HUES6 (cell line): ENCODE data around the gene SLC11A2.
"Not testable (repeated sequence)": the region's sequence is repeated elsewhere in the genome, so short reads cannot be mapped to it uniquely, and the experiment has no call there.

Experiments used
- H3K27ac ChIP-seq: 2 replicates; pipeline ENCODE4 v1.7.0; 2013; ENCODE audit warnings: low read depth, mild to moderate bottlenecking, low read length, inconsistent platforms
- H3K27me3 ChIP-seq: 2 replicates; pipeline ENCODE4 v1.6.1; 2013; ENCODE audit warnings: low read length; ENCODE audit not compliant: control insufficient read depth, insufficient read depth
- H3K36me3 ChIP-seq: 2 replicates; pipeline ENCODE4 v1.6.1; 2013; ENCODE audit warnings: low read length; ENCODE audit not compliant: control insufficient read depth, insufficient read depth
- H3K4me1 ChIP-seq: 2 replicates; pipeline ENCODE4 v1.6.1; 2013; ENCODE audit warnings: low read length; ENCODE audit not compliant: control insufficient read depth, insufficient read depth
- H3K4me3 ChIP-seq: 2 replicates; pipeline ENCODE4 v1.5.1; 2013; ENCODE audit warnings: low read depth, low read length
- H3K9ac ChIP-seq: one replicate; pipeline ENCODE4 v1.6.1; 2013; ENCODE audit warnings: mild to moderate bottlenecking, low read length
- H3K9me3 ChIP-seq: 2 replicates; pipeline ENCODE4 v1.6.1; 2013; ENCODE audit warnings: low read depth, low read length; ENCODE audit not compliant: control insufficient read depth, insufficient read depth

The SLC11A2 gene

DNA sequence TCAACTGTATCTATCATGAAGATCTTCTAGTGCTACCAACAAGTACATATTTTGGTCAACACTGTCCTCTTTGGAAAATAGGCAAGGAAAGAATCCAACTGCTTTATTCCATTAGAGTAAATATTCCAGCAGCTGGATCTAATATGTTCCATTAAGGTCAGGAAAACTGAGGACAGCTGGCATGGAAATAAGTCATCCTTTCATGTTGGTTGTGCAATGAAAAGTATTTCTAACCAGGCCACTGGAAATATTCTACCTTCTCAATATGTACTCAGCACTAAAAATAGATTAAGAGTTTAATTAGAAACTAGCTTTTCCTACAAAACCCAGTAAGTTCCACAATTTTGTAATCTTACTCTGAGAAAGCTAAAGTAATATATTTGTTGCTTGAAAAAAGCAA is 54.2 kb downstream of the SLC11A2 start:
- no peak overlapping the region for H3K4me3 ChIP-seq
- H3K27ac ChIP-seq: no peak overlapping the region
- no peak overlapping the region for H3K9ac ChIP-seq

DNA sequence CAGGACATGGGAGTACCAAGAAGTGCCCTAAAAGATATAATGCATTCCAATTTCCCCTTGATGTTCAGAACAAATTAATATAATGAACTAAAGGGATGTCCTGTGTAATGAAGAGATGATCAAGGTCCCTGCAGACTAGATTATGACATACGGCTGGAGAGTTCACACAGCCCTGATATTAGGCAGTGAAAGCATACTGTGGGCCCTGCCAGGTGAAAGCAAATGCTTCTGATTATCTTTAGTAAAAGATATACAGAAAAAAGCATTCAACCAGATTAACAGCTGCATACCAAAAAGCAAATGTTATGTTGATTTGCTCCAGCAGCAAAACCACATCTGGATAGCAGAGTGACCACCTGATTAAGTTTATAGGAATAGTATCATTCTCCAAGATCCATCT is 61.8 kb downstream of the SLC11A2 start:
- Histone ChIP-seq H3K4me3 (no peak overlapping the region), H3K27me3 (no peaks in the 10 kb centered on the region), H3K27ac (no peak overlapping the region), H3K36me3 (no peaks in the 10 kb centered on the region; the same call in 1 of the 2 replicates), H3K9me3 (no peaks in the 10 kb centered on the region), H3K4me1 (no peaks in the 10 kb centered on the region), H3K9ac (no peak overlapping the region)

More for the DNA sequence above, 54.2 kb downstream of the SLC11A2 start:
- peaks cover 7% of the 10 kb centered on the region; the same call in 1 of the 2 replicates for H3K36me3 ChIP-seq
- no peaks in the 10 kb centered on the region for H3K4me1 ChIP-seq
- no peaks in the 10 kb centered on the region for H3K27me3 ChIP-seq
- peaks cover 17% of the 10 kb centered on the region for H3K9me3 ChIP-seq

DNA sequence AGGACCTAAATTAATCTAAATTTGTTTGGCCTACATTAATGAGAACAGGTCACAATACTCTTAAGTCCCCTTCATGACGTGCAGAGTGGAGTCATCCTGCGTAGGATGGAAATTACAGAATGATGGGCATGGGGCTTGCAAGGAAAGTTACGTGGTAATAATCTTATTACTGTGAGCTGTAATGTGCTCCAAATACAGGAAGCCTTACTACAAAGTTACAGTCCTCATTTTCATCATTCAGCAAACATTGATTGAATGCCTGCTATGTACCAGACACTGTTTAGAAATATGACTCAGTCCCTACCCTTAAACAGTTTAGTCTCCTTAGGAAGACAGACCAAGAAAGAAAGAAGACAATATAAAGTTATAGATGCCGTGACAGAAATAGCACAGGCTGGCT is 64.5 kb downstream of the SLC11A2 start:
- no peaks in the 10 kb centered on the region for H3K9me3 ChIP-seq
- H3K9ac ChIP-seq: no peak overlapping the region
- no peaks in the 10 kb centered on the region for H3K36me3 ChIP-seq

DNA sequence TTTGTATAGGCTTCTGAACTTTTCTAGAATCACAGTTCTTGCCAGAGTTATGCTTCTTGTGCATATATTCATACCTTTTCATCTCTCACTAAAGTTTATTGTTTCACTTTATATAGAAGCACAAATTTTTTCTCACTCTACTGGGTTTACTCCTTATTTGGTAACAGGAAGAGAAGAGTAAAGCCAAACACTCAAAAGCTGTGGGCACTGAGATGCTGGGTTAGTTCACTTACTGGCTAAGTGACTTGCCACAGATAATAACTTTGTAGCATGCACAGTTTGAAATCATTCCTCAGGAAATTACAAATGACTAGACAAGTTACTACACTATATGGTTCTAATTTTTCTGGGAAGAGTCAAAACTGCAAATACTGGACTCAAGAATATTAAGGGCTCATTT is 66.1 kb downstream of the SLC11A2 start:
- Histone ChIP-seq H3K9me3 (no peaks in the 10 kb centered on the region), H3K9ac (no peak overlapping the region), H3K36me3 (no peaks in the 10 kb centered on the region), H3K27me3 (no peaks in the 10 kb centered on the region), H3K27ac (no peak overlapping the region), H3K4me1 (no peaks in the 10 kb centered on the region), H3K4me3 (no peak overlapping the region)

More for the DNA sequence above, 64.5 kb downstream of the SLC11A2 start:
- Histone ChIP-seq H3K4me3 (no peak overlapping the region), H3K27ac (no peak overlapping the region), H3K27me3 (no peaks in the 10 kb centered on the region), H3K4me1 (no peaks in the 10 kb centered on the region)

DNA sequence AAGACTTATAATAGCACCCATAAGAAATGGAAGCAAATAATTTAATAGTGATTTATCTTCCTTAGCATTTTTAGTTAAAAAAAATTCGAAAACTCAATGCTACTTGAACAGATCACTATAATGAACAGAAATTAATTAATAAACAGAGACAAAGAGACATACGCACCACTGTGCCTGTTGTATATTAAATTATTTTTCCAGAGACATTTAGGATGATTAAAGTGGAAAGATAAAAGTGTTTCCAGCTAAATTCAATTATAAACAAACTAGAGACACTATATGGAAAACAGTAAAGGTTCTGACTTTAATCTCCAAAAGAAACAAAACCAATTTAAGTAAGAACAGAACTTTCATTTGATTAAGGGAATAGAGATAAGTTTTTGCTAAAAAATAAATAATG is 70.5 kb downstream of the SLC11A2 start:
- no peak overlapping the region for H3K4me3 ChIP-seq
- no peak overlapping the region for H3K9ac ChIP-seq
- H3K4me1 ChIP-seq: no peaks in the 10 kb centered on the region
- no peaks in the 10 kb centered on the region for H3K27me3 ChIP-seq
- H3K27ac ChIP-seq: no peak overlapping the region
- H3K36me3 ChIP-seq: no peaks in the 10 kb centered on the region
- no peaks in the 10 kb centered on the region for H3K9me3 ChIP-seq

DNA sequence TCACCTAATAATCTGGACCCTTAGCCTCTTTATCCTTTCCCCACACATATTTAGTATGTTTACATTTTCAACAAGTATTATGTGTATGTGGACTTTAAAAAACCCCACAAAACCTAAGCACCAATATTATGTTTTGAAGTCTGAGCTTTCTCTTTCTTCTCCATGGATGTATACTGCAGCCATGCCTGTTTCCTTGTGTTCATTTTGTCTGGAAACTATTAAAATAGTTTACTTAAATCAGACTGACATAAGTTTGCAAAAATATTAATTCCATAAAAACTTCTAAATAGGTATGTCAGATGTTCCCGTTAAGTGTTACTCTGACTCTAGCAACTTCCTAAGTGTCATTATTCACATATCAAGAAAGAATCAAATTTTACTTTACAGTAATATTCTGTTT is 70.9 kb downstream of the SLC11A2 start:
- Histone ChIP-seq H3K27ac (no peak overlapping the region), H3K4me1 (no peaks in the 10 kb centered on the region), H3K9me3 (no peaks in the 10 kb centered on the region), H3K4me3 (no peak overlapping the region), H3K9ac (no peak overlapping the region), H3K27me3 (no peaks in the 10 kb centered on the region), H3K36me3 (no peaks in the 10 kb centered on the region)

DNA sequence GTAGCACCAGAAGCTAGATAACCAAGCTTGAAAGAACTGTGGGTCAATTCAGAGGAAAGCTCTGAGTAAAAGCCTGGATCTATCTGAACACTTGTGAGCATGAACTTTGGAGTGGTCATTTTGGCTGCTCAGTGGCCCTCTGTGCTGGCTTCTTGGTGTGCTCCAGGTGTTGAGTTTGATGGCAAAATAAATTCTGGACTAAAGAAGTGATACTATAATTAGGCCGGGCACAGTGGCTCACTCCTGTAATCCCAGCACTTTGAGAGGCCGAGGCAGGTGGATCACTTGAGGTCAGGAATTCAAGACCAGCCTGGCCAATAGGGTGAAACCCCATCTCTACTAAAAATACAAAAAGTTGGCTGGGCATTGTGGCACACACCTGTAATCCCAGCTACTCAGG is 71.4 kb downstream of the SLC11A2 start:
- H3K9ac ChIP-seq, H3K4me3 ChIP-seq, H3K36me3 ChIP-seq, H3K4me1 ChIP-seq, H3K27me3 ChIP-seq, H3K9me3 ChIP-seq, H3K27ac ChIP-seq: not testable (repeated sequence)

DNA sequence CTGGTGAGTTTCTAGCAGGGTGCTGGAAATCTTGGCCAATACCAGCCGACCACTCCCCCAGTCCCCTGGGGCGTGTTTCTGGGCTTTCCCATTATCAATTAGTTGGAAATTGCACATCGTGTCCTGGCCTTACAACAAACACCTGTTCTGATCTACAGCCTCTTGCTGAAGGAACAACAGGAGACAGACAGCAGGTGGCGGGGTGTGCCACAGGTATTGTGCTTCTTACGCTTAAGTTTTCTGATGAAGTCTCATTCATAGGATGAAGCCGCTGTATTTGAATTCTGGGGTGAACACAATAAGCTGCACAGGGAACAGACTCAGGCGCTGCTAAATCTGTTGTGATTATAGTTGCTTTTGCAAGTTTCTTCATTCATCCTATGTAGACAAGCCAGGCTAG is 73.1 kb downstream of the SLC11A2 start:
- H3K9me3 ChIP-seq: no peaks in the 10 kb centered on the region
- no peaks in the 10 kb centered on the region for H3K27me3 ChIP-seq
- no peak overlapping the region for H3K4me3 ChIP-seq
- no peak overlapping the region for H3K27ac ChIP-seq
- H3K36me3 ChIP-seq: no peaks in the 10 kb centered on the region
- H3K4me1 ChIP-seq: no peaks in the 10 kb centered on the region
- H3K9ac ChIP-seq: no peak overlapping the region

DNA sequence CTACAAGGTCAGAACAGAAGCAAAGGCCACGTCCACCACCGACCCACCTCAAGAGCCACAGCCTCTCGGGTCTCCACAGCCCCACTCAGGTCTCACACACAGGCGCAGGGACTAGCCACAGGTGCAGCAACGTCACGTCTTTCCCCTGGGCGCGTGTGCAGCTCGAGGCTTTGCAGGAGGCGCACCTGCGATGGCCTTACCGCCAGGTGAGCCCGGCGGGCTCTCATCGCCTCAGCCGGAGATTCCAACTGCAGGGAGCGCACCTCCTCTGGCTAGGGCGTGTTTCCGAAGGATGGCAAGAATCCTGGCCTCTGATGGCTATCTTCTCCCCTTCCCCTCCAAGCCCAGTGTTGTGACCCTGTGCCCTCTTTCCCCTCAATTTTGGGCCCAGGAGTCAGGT is 73.7 kb downstream of the SLC11A2 start, which contains the start of gene HIGD1C:
Gene HIGD1C, plus strand, starts transcription at position 35 of the 400 bp plus-strand sequence. CDS start 1,455 bp downstream, outside the sequence.
- Histone ChIP-seq H3K36me3 (no peaks in the 10 kb centered on the region), H3K27me3 (no peaks in the 10 kb centered on the region), H3K4me1 (no peaks in the 10 kb centered on the region), H3K4me3 (no peak within 1 kb of the TSS), H3K27ac (no peak within 1 kb of the TSS), H3K9me3 (0 out of 2 replicates have a peak, but pooled peaks cover 2% of the 10 kb centered on the region), H3K9ac (no peak within 1 kb of the TSS)

DNA sequence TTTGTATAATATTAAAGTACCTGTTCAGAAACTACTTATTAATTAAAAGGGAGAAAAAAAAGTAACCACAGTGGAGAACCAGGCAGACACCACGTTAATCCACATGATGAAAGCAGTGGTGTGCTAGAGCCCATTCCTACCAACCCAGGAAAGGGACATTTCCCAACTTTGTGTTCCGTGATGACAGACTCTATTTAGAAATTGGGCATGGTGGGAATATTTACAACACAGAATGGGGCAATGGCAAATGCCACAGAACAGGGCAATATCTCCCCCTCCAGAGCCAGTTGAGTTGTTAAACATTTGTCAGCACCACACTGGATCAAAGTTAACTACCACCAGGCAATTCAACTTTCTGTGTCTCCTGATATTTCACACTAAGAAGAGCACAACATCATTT is 75.1 kb downstream of the SLC11A2 start:
- Histone ChIP-seq H3K9ac (no peak overlapping the region), H3K4me3 (no peak overlapping the region), H3K27me3 (no peaks in the 10 kb centered on the region), H3K4me1 (no peaks in the 10 kb centered on the region), H3K36me3 (no peaks in the 10 kb centered on the region), H3K9me3 (0 out of 2 replicates have a peak, but pooled peaks cover 6% of the 10 kb centered on the region), H3K27ac (no peak overlapping the region)

DNA sequence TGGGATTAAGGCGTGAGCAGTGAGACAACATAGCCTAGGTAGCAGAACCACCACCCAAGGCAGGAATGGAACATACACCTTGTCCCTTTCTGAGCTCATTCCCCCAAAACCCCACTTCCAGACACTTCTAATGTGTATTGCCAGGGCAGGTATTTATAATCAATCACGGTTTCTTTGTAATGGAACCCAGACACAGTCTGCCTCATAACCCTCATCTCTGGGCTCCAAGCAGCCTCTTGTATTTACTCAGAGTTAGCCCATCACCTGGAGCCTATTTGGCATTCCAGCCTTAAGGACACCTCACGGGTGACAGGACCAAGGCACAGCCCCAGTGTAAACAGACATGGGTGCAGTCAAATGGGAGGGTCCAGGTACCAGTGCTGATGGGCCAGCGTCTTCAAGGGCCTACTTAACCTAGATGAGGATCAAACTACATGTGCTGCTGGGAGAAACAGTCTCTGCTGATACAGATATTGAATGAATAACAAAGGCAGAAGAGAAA is 76.3 kb downstream of the SLC11A2 start:
- H3K4me1 ChIP-seq: no peaks in the 10 kb centered on the region
- no peaks in the 10 kb centered on the region for H3K27me3 ChIP-seq
- no peaks in the 10 kb centered on the region for H3K36me3 ChIP-seq
- H3K4me3 ChIP-seq: no peak overlapping the region
- H3K9ac ChIP-seq: no peak overlapping the region
- 0 out of 2 replicates have a peak, but pooled peaks cover 6% of the 10 kb centered on the region for H3K9me3 ChIP-seq
- H3K27ac ChIP-seq: no peak overlapping the region

DNA sequence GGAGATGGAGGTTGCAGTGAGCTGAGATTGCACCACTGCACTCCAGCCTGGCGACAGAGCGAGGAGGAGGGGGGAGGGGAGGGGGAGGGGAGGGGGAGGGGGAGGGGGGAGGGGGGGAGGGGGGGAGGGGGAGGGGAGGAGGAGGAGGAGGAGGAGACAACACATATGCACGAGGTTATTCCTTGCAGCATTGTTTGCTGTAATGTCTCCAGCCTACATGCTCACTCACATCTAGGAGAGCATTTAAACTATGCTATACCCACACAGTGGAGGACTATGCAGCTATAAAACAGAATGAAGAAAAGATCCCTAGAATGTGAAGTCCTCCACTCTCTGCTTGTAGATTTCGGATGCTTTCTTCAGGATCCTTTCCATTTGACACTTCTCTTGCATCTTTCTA is 77.4 kb downstream of the SLC11A2 start:
- no peaks in the 10 kb centered on the region for H3K27me3 ChIP-seq
- H3K4me1 ChIP-seq: no peaks in the 10 kb centered on the region
- no peak overlapping the region for H3K4me3 ChIP-seq
- no peak overlapping the region for H3K9ac ChIP-seq
- H3K9me3 ChIP-seq: 0 out of 2 replicates have a peak, but pooled peaks cover 6% of the 10 kb centered on the region
- H3K27ac ChIP-seq: no peak overlapping the region
- H3K36me3 ChIP-seq: no peaks in the 10 kb centered on the region
